ENCODE data around the gene RPL13.

RPL13 gene

DNA sequence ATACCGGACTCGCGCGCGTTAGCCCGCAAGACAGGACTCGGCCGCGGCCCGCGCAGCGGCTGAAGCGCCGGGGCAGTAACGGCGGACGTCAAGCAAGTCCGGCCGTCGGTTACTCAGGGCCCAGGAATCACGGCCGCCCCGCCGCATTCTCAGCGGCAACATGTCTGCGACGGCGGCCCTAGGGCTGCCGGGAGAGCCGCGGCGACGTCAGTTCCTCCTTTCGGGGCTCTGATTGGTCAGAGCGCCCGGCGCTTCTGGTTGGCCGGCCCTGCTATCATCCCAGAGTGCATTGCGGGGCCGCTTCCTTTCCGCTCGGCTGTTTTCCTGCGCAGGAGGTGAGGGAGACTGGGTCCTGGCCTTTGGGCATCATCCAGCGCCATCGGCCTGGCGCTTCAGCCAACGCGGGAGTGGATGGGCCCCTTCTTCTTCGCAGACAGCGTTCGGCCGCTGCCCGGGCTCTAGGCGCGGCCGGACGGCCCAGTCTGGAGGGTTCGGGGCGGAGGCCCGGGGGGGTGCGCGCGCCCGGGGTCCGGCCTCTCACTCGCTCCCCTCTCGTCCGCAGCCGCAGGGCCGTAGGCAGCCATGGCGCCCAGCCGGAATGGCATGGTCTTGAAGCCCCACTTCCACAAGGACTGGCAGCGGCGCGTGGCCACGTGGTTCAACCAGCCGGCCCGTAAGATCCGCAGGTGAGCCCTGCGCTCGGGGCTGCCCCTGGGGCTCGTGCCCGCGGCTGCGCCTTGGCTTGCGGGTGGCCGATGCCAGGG is at the start of gene RPL13:
RPL13 (plus strand) TSS at position 305 of the 764 bp plus-strand sequence; CDS start at position 583, 278 bp downstream.
- DNase-seq (ENCODE audit: low spot score) = peak; percentile 96

DNA sequence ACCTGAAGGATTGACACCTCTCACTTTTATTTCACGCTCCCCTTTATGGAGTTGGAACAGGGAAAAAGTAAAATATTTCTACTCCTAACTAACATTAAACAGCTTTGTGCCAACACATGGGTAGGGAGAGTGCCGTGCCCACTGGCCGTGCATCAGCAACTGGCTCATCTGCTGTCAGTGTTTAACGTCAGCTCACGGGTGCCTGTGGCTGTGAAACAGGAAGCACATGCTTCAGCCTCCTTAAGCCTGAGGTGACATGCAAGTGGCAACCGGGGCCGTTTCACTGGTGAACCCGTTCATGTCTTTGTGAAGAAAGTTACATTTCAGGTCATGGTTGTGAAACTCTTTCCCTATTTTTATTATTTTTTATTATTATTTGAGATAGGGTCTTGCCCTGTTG is 49.1 kb upstream of the RPL13 start:
- no peak for DNase-seq (ENCODE audit: low spot score)

DNA sequence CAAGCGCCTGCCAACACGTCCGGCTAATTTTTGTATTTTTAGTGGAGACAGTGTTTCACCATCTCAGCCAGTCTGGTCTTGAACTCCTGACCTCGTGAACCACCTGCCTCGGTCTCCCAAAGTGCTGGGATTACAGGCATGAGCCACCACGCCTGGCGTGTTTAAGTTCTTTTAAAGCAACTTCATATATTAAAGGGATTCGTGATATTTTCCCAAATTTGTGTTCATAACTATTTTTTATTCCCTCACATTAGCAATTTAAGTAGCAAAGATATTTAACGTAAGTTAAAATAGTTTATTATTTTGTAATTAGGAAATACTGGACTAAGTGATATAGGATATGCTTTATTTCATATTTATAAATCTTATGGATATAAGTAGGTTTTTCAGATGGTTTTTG is 48.0 kb upstream of the RPL13 start:
- no peak for DNase-seq (ENCODE audit: low spot score)

DNA sequence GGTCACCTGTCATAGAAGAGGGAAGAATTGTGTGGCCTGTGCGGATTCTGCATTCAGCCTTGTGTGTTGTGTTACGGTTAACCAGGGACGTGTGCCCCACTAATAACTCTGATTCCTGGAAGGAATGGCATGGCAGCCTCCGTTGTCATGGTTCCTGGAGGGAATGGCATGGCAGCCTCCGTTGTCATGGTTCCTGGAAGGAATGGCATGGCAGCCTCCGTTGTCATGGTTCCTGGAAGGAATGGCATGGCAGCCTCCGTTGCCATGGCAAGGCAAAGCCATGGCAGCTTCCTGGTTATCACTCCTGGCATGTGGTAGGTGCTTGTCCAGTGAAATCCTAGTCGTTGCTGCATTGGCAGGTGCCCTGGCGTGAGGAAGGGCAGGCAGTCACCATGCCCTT is 43.4 kb upstream of the RPL13 start:
- DNase-seq (ENCODE audit: low spot score) = no peak

DNA sequence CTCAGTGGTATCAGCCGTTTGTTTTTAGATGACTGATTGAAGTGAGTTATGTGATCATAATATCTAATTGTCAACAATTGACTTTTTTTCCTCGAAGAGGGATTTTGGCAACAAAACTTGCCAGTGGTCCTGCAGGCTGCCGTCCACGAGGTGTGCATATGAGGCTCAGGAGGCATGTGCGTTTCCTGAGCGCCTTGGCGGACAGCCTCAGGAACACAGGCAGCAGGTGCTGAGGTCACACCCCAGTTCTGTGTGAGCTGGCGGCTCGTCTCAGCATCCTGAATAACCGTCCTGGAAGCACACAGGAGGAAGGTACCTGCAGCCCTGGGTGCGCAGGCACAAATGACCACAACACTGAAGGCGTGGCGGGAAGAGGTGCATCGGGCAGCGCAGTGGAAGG is 40.6 kb upstream of the RPL13 start:
- no peak for DNase-seq (ENCODE audit: low spot score)

DNA sequence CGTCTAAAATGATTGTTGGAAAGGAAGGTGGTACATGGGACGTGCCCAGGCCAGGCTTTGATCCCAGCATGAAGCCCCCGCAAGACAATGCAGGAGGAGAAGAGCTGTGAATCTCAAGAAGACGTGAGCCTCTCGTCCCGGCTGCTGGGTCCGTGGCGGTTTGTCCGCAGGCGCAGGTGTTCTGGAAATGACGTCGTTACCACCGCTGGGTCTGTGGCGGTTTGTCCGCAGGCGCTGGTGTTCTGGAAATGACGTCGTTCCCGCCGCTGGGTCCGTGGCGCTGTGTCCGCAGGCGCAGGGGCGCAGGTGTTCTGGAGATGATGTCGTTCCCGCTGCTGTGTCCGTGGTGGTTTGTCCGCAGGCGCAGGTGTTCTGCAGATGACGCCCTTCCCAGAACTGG is 38.2 kb upstream of the RPL13 start:
- DNase-seq (ENCODE audit: low spot score) = no peak

DNA sequence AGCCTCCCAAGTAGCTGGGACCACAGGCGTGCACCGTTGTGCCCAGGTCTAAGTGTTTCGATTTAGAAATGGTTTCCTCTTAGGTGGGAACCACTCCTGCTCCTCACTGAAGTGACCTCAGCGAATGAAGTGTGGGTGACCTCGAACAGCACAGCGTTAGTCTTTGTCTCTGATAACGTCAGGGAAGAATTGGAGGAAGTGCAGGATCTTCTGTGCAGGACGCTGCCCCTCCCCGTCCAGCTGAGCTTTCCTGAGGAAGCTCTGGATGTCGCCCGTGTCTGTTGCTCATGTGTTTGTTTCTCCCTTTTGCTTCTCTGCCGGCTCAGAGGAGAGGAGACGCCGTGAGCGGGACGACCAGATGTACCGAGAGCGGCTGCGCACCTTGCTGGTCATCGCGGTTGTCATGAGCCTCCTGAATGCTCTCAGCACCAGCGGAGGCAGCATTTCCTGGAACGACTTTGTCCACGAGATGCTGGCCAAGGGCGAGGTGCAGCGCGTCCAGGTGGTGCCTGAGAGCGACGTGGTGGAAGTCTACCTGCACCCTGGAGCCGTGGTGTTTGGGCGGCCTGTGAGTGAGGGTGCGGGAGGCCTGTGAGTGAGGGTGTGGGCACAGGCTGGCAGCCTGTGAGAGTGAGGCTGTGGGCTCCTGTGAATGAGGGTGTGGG is 36.7 kb upstream of the RPL13 start:
- DNase-seq (ENCODE audit: low spot score) = no peak

DNA sequence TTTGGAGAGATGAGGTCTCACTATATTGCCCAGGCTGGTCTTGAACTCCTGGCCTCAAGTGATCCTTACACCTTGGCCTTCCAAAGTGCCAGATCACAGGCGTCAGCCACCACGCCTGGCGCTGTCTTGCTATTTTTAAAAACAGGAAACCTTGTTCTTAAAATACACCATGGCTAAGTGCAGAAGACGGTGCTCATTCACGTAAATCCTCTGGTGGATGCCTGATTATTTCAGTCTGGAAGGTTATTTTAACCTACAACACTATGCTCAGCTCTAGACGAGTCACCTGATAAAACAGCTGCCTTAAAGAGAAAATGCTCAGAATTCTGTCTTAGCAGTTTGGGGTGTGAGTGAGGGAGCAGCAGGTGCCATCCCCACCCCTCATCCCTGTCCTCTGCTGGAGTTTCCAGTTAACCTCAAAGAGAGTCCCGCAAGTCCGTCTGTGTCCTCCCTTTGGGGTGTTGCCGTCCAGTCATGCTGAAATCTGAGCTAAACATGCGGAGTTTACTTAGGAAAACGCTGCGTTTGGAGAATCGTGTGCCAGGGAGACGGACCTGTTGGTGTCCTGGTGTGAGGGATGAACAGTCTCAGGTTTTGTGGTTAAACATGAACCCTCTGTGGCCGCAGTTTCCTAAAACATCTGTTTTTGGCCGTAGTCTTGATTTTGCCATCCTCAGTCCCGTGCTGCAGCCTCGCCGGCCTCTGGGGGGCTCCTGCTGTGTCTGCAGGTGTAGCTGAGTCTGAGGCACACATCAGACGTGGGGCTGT is 35.2 kb upstream of the RPL13 start:
- DNase-seq (ENCODE audit: low spot score) = no peak

DNA sequence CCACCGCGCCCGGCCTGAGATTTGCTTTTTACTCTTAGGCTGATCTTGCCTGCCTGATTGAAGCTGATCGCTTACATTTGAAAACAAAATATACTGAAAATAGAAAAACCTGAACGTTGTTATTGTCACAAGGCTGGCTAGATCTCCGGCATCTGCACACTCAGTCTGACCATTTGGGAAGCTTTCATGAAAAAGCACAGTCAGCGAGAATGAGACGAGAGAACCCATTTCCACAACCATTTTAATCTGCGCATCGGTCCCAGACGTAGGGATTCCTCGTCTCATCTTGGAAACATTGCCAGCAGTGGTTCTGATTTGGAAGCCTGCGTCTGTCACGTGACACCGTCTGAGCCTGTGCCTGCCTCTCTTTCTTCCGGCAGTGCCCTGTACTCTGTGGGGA is 31.4 kb upstream of the RPL13 start:
- no peak for DNase-seq (ENCODE audit: low spot score)

DNA sequence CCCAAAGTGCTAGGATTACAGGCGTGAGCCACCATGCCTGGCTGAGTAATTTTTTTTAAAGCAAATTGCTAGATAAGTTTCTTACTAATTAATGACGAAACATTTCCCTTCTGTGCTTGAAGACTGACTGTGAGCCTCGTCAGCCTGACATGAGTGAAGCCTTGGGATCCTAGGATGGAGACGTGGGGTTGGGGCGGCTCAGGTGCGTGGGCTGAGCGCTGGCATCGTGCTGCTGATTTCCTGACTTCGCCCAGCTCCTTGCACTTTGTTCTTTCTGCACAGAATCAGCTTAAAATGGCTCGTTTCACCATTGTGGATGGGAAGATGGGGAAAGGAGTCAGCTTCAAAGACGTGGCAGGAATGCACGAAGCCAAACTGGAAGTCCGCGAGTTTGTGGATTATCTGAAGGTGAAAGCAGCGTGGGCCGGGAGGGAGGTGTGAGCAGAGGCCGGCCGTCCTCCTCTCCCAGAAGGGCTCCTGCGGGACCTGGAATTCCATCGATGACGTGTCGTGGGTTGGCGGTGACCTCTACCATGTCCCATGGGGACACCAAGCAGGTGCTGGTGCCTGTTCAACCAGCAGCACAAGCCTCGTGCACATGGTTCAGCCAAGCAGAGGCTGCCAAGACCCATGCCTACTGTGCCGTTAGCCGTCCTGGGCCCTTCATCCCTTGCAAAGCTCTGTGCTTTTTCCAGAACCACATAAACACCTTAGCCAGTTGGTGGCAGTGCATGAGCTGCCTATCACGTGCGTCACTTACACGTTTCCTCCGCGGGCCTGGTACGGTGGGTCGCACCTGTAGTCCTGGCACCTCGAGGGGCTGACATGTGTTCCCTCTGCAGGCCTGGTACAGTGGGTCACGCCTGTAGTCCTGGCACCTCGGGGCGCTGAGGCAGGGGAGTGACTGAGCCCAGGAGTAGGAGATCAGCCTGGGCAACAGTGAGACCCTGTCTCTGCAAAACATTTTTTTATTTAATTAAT is 29.8 kb upstream of the RPL13 start:
- no peak for DNase-seq (ENCODE audit: low spot score)

DNA sequence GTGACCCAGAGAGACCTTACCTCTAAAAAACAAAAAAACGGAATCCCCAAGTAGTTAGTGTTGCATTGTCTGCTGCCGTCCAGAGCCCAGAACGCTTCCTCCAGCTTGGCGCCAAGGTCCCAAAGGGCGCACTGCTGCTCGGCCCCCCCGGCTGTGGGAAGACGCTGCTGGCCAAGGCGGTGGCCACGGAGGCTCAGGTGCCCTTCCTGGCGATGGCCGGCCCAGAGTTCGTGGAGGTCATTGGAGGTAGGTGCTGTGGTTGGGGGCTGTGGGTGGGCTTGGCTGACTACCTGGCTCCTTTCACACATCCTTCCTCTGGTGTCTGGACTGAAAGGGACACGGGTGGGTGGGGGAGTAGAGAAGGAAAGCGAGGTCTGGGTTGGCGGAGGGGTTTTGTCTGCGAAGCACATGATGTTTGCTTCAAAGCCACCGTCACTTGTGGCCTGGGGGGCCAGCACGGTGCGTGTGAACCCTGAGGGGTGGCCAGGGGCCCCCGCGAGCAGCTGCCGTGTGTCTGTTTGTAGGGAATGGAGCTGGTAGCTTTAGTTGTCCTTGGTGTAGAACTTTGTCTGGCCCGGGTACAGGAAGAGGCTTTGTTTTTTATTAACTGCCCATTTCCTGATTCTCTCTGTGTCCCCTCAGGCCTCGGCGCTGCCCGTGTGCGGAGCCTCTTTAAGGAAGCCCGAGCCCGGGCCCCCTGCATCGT is 28.5 kb upstream of the RPL13 start:
- no peak for DNase-seq (ENCODE audit: low spot score)

DNA sequence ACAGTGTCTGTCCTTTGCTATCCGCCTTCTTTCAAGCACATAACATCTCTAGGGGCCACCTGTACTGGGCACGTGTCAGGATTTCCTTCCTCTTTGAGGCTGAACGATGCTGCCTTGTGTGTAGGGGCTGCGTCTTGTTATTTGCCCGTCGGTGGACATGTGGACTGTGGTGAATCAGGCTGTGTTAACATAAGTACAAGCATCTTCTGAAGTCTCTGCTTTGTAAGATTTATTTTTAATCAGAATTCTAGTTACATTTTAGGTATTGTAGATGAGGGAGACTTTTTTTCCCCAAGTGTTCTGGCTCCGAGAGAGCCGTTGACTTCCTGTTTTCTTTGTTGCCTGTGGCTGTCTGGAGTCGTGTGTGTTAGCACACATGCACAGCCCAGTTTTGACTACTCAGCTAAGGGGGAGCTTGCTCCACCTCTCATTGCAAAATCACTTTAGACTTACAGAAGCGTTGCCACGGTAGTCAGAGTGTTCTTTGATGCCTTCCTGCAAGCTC is 26.2 kb upstream of the RPL13 start:
- DNase-seq (ENCODE audit: low spot score) = no peak

DNA sequence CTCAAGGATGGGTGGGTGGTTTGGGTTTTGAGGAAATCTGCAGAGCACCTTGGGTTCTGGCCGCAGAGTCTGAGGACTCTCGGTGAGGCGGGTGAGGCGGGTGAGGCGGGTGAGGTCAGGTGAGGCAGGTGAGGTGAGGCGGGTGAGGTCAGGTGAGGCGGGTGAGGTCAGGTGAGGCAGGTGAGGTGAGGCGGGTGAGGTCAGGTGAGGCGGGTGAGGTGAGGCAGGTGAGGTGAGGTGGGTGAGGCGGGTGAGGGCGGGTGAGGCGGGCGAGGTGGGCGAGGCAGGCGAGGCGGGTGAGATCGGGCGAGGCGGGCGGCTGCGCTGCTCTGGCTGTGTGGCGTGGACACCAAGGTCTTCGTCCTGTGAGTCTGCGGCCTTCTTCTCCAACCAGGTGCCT is 24.1 kb upstream of the RPL13 start:
- no peak for DNase-seq (ENCODE audit: low spot score)

DNA sequence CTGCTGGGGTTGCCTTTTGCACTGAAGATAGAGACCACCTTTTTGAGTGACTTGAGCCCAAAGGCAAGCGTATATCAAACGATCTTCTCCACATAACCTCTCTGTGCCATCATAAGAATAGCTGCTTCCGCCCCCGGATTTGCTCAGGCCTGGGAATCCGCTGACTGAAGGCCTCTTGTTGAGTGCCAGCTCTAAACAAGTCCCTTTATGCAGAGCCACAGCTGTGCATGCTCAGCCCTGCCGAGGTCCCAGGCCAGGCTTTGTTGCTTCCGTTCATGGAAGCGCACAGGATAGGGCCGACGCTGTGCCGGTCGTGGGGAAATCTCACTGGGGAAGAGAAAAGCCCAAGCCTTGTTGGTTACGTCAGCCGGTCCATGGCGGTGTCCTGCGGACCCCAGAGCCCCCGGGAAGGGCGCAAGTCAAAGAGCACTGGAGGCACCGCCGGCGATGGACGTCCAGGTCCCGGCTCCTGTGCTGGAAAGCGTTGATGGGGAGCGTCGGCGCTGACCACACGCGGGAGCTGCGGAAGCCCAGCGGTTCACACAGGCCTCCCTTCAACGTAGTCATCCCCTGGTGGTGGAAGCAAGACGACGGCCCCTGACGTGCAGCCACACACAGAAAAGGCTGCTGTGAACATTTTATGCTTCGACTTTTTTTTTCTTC is 23.5 kb upstream of the RPL13 start:
- DNase-seq (ENCODE audit: low spot score) = no peak

DNA sequence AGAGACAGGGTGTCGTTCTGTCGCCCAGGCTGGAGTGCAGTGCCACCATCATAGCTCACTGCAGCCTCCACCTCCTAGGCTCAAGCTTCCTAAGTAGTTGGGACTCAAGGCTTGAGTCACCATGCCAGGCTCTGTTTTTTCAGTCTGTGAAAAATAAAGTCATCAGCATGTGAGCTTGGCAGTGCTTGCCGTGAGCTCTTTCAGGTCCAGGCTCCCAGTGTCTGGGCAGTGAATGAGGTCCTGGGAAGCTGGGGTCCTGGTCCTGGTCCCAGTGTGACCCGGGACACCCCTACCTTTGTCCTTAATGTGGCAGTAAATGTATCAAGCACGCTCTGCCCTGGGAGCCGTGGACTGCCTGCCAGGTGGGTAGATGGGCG is 22.9 kb upstream of the RPL13 start:
- no peak for DNase-seq (ENCODE audit: low spot score)

DNA sequence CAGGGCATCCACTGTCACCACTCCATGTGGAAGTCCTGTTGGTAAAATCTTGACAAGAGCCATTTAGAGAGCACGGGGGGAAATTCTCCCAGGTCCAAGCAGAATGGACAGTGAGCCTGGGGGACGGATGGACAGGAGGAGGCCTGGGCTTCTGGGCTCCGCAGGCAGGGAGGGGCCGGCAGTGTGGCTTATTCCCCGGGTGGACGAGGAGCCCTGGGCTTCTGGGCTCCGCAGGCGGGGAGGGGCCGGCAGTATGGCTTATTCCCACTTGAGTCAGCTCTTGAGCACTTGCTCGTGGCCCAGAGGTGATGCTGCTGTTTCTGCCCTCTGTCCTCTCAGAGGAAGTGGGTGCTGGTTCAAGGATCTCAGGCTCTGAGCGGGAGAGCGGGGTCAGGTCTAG is 22.2 kb upstream of the RPL13 start:
- DNase-seq (ENCODE audit: low spot score) = no peak

DNA sequence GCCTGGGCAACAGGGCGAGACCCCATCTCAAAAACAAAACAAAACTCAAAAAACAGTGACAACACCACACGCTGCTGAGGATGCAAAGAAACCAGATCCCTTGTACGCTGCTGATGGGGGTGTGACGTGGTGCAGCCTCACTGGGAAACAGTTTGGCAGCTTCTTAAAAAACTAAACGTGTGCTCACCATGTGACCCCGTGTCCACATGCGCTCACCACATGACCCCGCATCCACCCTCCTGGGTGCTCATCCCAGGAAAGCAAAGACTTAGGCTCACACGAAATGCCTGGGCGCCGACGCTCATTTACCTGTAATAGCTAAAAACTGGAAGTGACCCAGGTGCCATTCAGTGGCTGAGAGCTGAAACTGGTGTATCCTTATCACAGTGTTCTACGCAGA is 19.9 kb upstream of the RPL13 start:
- no peak for DNase-seq (ENCODE audit: low spot score)

DNA sequence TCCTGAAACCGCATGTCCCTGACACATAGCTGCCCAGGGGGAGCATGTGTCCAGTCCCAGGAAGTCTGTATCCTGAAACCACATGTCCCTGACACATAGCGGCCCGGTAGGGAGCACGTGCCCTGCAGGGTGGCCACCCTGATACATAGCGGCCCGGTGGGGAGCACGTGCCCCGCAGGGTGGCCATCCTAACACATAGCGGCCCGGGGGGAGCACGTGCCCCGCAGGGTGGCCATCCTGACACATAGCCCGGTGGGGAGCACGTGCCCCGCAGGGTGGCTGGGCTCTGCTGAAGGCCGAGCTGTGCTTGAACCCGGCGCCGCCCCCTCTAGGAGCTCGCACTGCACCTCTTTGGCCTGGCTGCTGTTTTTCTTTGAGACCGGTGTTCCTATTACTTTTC is 18.7 kb upstream of the RPL13 start:
- DNase-seq (ENCODE audit: low spot score) = no peak

DNA sequence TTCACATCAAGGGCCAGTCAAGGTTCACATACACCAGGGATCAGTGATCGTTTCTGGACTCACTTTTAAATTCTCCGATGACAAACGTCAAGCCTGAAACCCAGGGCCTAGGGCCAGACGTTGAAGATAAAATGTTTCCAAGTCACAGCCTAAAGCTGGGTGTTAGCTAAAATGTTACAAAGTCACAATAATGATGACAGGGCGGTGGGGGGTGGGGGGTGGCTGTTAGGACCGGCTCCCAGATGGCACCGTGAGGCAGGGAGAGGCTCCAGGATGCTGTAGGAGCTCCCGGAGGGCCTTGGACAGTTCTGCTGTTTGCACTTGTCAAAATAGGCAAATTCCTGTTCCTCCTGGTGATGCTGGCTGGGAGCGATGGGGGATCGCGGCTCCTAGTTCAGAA is 16.4 kb upstream of the RPL13 start:
- DNase-seq (ENCODE audit: low spot score) = no peak

DNA sequence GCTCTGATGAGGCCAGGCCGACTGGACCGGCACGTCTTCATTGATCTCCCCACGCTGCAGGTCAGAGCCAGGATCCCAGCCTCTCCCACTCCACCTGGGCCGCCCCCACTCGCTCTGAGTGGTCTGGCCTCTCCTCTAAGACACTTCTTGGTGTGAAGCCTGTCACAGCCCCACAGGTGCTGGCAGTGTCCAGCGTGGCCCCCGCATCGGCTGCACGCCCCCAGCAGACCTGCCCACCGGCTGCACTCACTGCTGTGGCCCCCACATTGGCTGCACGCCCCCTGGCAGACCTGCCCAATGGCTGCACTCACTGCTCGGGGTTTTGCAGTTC is 15.8 kb upstream of the RPL13 start:
- no peak for DNase-seq (ENCODE audit: low spot score)
